K562 (cell line): ENCODE data around the gene PRDM16. TPM values are rescaled to one million over a fixed set of nuclear protein-coding genes. Genes with fewer than 3 reads are reported as not detected.

ENCODE experiments used
- ATAC-seq: fragments of 200-7000 bp; cut with Tn5 transposase; 3 replicates; pipeline ENCODE4 v1.9.1; 2020; ENCODE audit warnings: moderate library complexity
- BruUV-seq: library from RNA; stranded (reverse); fragments of 400-500 nt; replicated peaks from 2 replicates; lab custom pipeline; 2021; lab: Mats Ljungman, UMichigan
- CTCF ChIA-PET: fragments of 300-600 bp; formaldehyde crosslinking; extraction: SDS; loops from one replicate; lab custom pipeline; 2021; ENCODE audit warnings: low intra/inter-chr PET ratio; lab: Yijun Ruan, JAX
- POLR2A ChIA-PET: fragments of 300-600, 350-650 bp; sonication (Branson Sonifier 250); formaldehyde crosslinking; extraction: SDS; loops from one replicate; lab custom pipeline; 2021; ENCODE audit warnings: antibody characterized with exemption, inconsistent platforms; lab: Yijun Ruan, JAX
- DNase-seq, 4 experiments: peaks; one replicate each; pipeline versions ENCODE4 v3.0.0 to v3.0.0-alpha.2; 2011 to 2018; ENCODE audit warnings: low spot score in 3 of 4, mixed read lengths in 3 of 4; ENCODE audit errors: extremely low read depth in 1 of 4
- FAIRE-seq: peaks from 2 replicates; lab custom pipeline; 2011; peaks lifted over from hg19 to GRCh38; lab: Jason Lieb, UNC
- H2AFZ ChIP-seq: 2 replicates; pipeline ENCODE4 v1.6.0; 2011; ENCODE audit warnings: low read depth, low read length, control low read depth, inconsistent platforms
- H3K27ac ChIP-seq: fragments of 200-600 bp; 3 replicates; pipeline ENCODE4 v1.8.0; 2011; ENCODE audit warnings: low read depth, mild to moderate bottlenecking, control low read depth, inconsistent platforms, low read length, moderate library complexity, mixed read lengths; ENCODE audit errors: extremely low read depth
- H3K27me3 ChIP-seq, 2 experiments: fragments of 300-600 bp in 1 of 2; 2 replicates in 1 of 2; 3 replicates in 1 of 2; pipeline versions ENCODE4 v1.6.0 to v1.8.0; 2011; ENCODE audit warnings: inconsistent platforms in 2 of 2, low read length in 2 of 2, mild to moderate bottlenecking in 1 of 2, mixed read lengths in 1 of 2, moderate library complexity in 1 of 2; ENCODE audit not compliant: control insufficient read depth in 2 of 2, insufficient read depth in 2 of 2
- H3K36me3 ChIP-seq: fragments of 300-600 bp; 3 replicates; pipeline ENCODE4 v1.8.0; 2011; ENCODE audit warnings: mild to moderate bottlenecking, low read length, inconsistent platforms; ENCODE audit not compliant: control insufficient read depth, insufficient read depth
- H3K4me1 ChIP-seq, 2 experiments: fragments of 200-600 bp in 1 of 2; replicated peaks in 1 of 2; 2 replicates in 1 of 2; 3 replicates in 1 of 2; pipeline versions ENCODE4 v1.5.1 to v1.8.0; 2011; ENCODE audit warnings: inconsistent platforms in 2 of 2, low read length in 2 of 2, mild to moderate bottlenecking in 1 of 2, mixed read lengths in 1 of 2, moderate library complexity in 1 of 2; ENCODE audit not compliant: control insufficient read depth in 2 of 2, insufficient read depth in 2 of 2
- H3K4me2 ChIP-seq: 2 replicates; pipeline ENCODE4 v1.6.1; 2011; ENCODE audit warnings: low read length, control low read depth, inconsistent platforms, mixed read lengths; ENCODE audit not compliant: insufficient read depth
- H3K4me3 ChIP-seq: fragments of 200-600 bp; sonication (generic), shearing (Covaris generic); 2 replicates; pipeline ENCODE4 v1.5.1; 2016; ENCODE audit warnings: control low read depth, inconsistent platforms
- H3K79me2 ChIP-seq: fragments of 200-600 bp; 3 replicates; pipeline ENCODE4 v1.8.0; 2011; ENCODE audit warnings: low read length, inconsistent platforms; ENCODE audit not compliant: control insufficient read depth, insufficient read depth
- H3K9ac ChIP-seq, 2 experiments: 2 replicates each; pipeline versions ENCODE4 v1.6.0 to v1.6.1; 2011; ENCODE audit warnings: low read depth in 2 of 2, low read length in 2 of 2, control low read depth in 1 of 2, inconsistent platforms in 1 of 2, mild to moderate bottlenecking in 1 of 2, mixed read lengths in 1 of 2; ENCODE audit not compliant: insufficient read depth in 1 of 2
- H3K9me1 ChIP-seq: one replicate; pipeline ENCODE4 v1.6.0; 2011; ENCODE audit warnings: inconsistent platforms, mild to moderate bottlenecking, low read length, moderate library complexity; ENCODE audit not compliant: control insufficient read depth, insufficient read depth
- H3K9me3 ChIP-seq: replicated peaks from 2 replicates; pipeline ENCODE4 v1.5.1; 2011; ENCODE audit warnings: low read depth, low read length, inconsistent platforms; ENCODE audit not compliant: control insufficient read depth, insufficient read depth
- H4K20me1 ChIP-seq: replicated peaks from 2 replicates; pipeline ENCODE4 v1.6.1; 2011; ENCODE audit warnings: low read length, inconsistent platforms, mixed read lengths; ENCODE audit not compliant: control insufficient read depth, insufficient read depth
- BCOR ChIP-seq: fragments of 450-650 bp; IDR thresholded peaks from 2 replicates; pipeline ENCODE4 v1.6.1; 2016
- BDP1 ChIP-seq: IDR thresholded peaks from 3 replicates; pipeline ENCODE4 v1.6.1; 2011; ENCODE audit not compliant: insufficient read length, insufficient read depth
- BHLHE40 ChIP-seq: IDR thresholded peaks from 2 replicates; pipeline ENCODE4 v1.6.1; 2011; ENCODE audit warnings: low read length, improper control_type of control experiment
- EHMT2 ChIP-seq: fragments of 450-650 bp; IDR thresholded peaks from 2 replicates; pipeline ENCODE4 v1.6.1; 2018; ENCODE audit warnings: antibody characterized with exemption
- ETV5 ChIP-seq: sonication (generic); formaldehyde crosslinking; IDR thresholded peaks from 2 replicates; pipeline ENCODE4 v1.4.0; 2020; ENCODE audit warnings: low read depth, mild to moderate bottlenecking, missing genetic modification reagents
- RBM14 ChIP-seq: fragments of 200-400 bp; formaldehyde crosslinking; IDR thresholded peaks from 2 replicates; pipeline ENCODE4 v1.6.1; 2018; ENCODE audit warnings: low read depth, mild to moderate bottlenecking, low read length, moderate library complexity, borderline replicate concordance; ENCODE audit not compliant: insufficient read depth
- XRCC4 ChIP-seq: IDR thresholded peaks from one replicate; pipeline ENCODE4 v1.6.1; 2011; ENCODE audit not compliant: insufficient read depth, insufficient read length; ENCODE audit errors: extremely low read depth
- ZFPM2 ChIP-seq: fragments of 250-450 bp; sonication (Bioruptor Pico); IDR thresholded peaks from 2 replicates; pipeline ENCODE4 v1.5.1; 2022; ENCODE audit warnings: mild to moderate bottlenecking
- ZNF24 ChIP-seq: fragments of 450-650 bp; IDR thresholded peaks from 2 replicates; pipeline ENCODE4 v1.6.1; 2016
- ZNF282 ChIP-seq: sonication (generic); formaldehyde crosslinking; IDR thresholded peaks from 2 replicates; pipeline ENCODE4 v1.8.1; 2023; ENCODE audit warnings: missing genetic modification reagents
- ZNF311 ChIP-seq: fragments of 250-450 bp; sonication (Bioruptor Pico); IDR thresholded peaks from 2 replicates; pipeline ENCODE4 v1.4.0; 2020; ENCODE audit warnings: mild to moderate bottlenecking, moderate library complexity
- ZNF717 ChIP-seq: fragments of 250-450 bp; sonication (Bioruptor Pico); IDR thresholded peaks from 2 replicates; pipeline ENCODE4 v1.5.0; 2021
- WGBS: fragments of 100-300 bp; shearing (Covaris generic); methylation state at CpG from one replicate; pipeline ENCODE4 v1.1.6; 2016; ENCODE audit warnings: low coverage, mixed read lengths; ENCODE audit not compliant: insufficient coverage; ENCODE audit errors: missing lambda C conversion rate; 5-methylcytosine and 5-hydroxymethylcytosine counted together
- in situ Hi-C: fragments of 300-500 bp; cut with MboI; formaldehyde crosslinking; loops from 4 replicates; pipeline ENCODE4 v1.15.0; 2018; ENCODE audit warnings: inconsistent platforms, mixed read lengths
- intact Hi-C: fragments of 100-400 bp; cut with micrococcal nuclease; formaldehyde crosslinking; loops from 2 replicates; pipeline ENCODE4 v1.14.2; 2022
- polyA plus RNA-seq, 8 experiments: library from polyadenylated mRNA; depleted of rRNA in 4 of 8; stranded (reverse) in 5 of 8; unstranded in 3 of 8; fragments of >200 nt; fragmentation: Nextera tagmentation in 2 of 8; fragmentation: Illumina TruSeq in 1 of 8; extraction: Ambion mirVana in 2 of 8; extraction: Trizol in 1 of 8; gene quantifications; 2 replicates each; pipeline versions ENCODE4 v1.2.1 to v1.2.3, GENCODE V29; 2011 to 2014; ENCODE audit warnings: inconsistent platforms in 1 of 8, missing spikeins in 1 of 8
- total RNA-seq, 7 experiments: library from RNA; depleted of rRNA in 6 of 7; stranded (reverse); fragments of >200 nt in 6 of 7; fragmentation: Illumina TruSeq in 2 of 7; extraction: Trizol in 2 of 7; gene quantifications; 2 replicates each; pipeline versions ENCODE4 v1.2.1 to v1.2.3, GENCODE V29; 2011 to 2021; ENCODE audit warnings: low replicate concordance in 1 of 7
- TF ChIP-seq, protein P1 (sequence below): IDR thresholded peaks from 2 replicates; pipeline ENCODE4 v1.6.1; 2011; ENCODE audit not compliant: insufficient read length; ENCODE audit errors: extremely low read depth

Gene PRDM16
- total and polyA plus RNA-seq, 9 of the 15 experiments (the other 6 are each of a cell fraction or from before 2014, with no cell fraction given) = 0.10 to 0.27 TPM; not detected in 7

DNA sequence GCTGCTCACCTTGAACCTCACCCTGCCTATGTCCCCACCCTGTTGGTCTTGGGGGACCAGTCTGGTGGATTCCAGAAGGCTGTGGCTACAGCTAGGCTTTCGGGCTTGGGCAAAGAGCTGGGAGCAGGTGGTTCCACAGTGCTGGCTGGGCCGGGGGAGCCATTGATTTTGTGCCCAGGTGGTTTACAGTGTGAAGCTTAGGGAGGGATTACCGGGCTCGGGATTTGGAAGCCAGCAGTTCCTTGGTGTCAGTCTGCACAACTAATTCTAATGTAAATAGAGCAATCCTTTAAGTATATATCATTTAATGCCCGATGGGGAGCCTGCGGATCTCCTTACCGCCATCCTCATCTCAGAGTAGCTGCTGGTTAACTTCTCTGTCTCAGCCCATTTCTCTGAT lies 38.2 kb downstream of the PRDM16 start:
- POLR2A ChIA-PET = no interaction called here
- Histone ChIP-seq H3K9me3 (no peaks in the 10 kb centered on the region), H3K9me1 (no peaks in the 10 kb centered on the region), H4K20me1 (no peaks in the 10 kb centered on the region), H3K4me1 (no peaks in the 10 kb centered on the region)
- CTCF ChIA-PET = no interaction called here
- FAIRE-seq = no peak
- in situ Hi-C loops = no loop called here
- no peak for TF ChIP-seq BHLHE40
- TF ChIP-seq EHMT2 = no peak
- TF ChIP-seq ZFPM2 = no peak
- no peak for TF ChIP-seq BCOR
- TF ChIP-seq RBM14 = no peak
- no peak for TF ChIP-seq ZNF311 (CRISPR knock-in tag)
- TF ChIP-seq ZNF24 = no peak
- TF ChIP-seq XRCC4 = no peak
- TF ChIP-seq, all 486 proteins: peak for 0
- Histone ChIP-seq H2AFZ (no peak overlapping the region), H3K4me2 (no peak overlapping the region), H3K27me3 (peaks cover 0 to 6% of the 10 kb centered on the region in 2 experiments; a peak in 1 of 5 replicates), H3K9ac (no peak overlapping the region), H3K4me3 (no peak overlapping the region), H3K79me2 (no peaks in the 10 kb centered on the region), H3K36me3 (no peaks in the 10 kb centered on the region), H3K27ac (no peak overlapping the region)
- intact Hi-C loops = no loop called here
- DNase-seq (no peak), ATAC-seq (no peak)
- WGBS = 2% methylated on average over 7 of the region's 7 CpGs
- no TSS peak for BruUV-seq

DNA sequence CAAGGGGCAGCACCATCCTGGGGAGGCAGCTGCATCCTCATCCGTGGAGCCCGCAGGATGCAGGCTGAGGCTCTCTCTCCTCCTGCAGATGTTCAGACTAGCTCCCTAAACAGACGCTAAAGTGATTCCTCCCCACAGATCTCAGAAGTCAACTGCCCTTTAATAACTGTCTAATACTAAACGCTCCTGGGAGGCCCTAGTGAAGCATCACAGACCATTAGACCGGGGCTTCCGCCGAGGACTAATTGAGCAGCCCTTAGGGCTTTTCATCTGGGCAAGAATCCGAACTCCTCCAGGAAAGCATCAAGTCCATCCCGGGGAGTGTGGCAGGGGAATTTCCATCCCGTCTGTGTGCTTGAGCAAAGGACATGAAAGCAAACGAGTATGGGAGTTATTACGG lies 40.4 kb downstream of the PRDM16 start:
- no peaks in the 10 kb centered on the region for H3K27me3 ChIP-seq
- H4K20me1 ChIP-seq = no peaks in the 10 kb centered on the region
- H3K9ac ChIP-seq = no peak overlapping the region
- no peak for TF ChIP-seq ZNF282 (CRISPR knock-in tag)
- no peak for TF ChIP-seq BDP1
- TF ChIP-seq, protein P1, sequence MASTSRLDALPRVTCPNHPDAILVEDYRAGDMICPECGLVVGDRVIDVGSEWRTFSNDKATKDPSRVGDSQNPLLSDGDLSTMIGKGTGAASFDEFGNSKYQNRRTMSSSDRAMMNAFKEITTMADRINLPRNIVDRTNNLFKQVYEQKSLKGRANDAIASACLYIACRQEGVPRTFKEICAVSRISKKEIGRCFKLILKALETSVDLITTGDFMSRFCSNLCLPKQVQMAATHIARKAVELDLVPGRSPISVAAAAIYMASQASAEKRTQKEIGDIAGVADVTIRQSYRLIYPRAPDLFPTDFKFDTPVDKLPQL = no peak
- TF ChIP-seq ZNF717 (CRISPR knock-in tag) = no peak
- no peak for TF ChIP-seq ETV5 (CRISPR knock-in tag)
- H3K27ac ChIP-seq = no peak overlapping the region
- no peaks in the 10 kb centered on the region for H3K9me3 ChIP-seq
- ChIA-PET CTCF (no interaction called here), POLR2A (interaction anchor here (0.6 to 1.1 kb wide), 3 partner anchors 9 to 207 kb away, joined by 3 to 4 read pairs (median 3); no protein-coding TSS in a partner anchor)
- no peak for FAIRE-seq
- H3K9me1 ChIP-seq = no peaks in the 10 kb centered on the region
- under 1% methylated on average over 12 of the region's 12 CpGs for WGBS
- H3K4me2 ChIP-seq = no peak overlapping the region
- no peaks in the 10 kb centered on the region for H3K79me2 ChIP-seq
- no TSS peak for BruUV-seq
- no peaks in the 10 kb centered on the region for H3K4me1 ChIP-seq
- H3K36me3 ChIP-seq = no peaks in the 10 kb centered on the region
- intact Hi-C loops = no loop called here
- in situ Hi-C loops = no loop called here
- no peak overlapping the region for H2AFZ ChIP-seq
- no peak for DNase-seq
- H3K4me3 ChIP-seq = no peak overlapping the region
- ATAC-seq = no peak
